ENCODE measurements around the gene SHISAL2B. TPM values are rescaled to one million over a fixed set of nuclear protein-coding genes. Genes with fewer than 3 reads are reported as not detected.
"Not testable (repeated sequence)": the region's sequence is repeated elsewhere in the genome, so short reads cannot be mapped to it uniquely, and the experiment has no call there.

Gene SHISAL2B
- total and polyA plus RNA-seq, 11 donors = not detected

DNA sequence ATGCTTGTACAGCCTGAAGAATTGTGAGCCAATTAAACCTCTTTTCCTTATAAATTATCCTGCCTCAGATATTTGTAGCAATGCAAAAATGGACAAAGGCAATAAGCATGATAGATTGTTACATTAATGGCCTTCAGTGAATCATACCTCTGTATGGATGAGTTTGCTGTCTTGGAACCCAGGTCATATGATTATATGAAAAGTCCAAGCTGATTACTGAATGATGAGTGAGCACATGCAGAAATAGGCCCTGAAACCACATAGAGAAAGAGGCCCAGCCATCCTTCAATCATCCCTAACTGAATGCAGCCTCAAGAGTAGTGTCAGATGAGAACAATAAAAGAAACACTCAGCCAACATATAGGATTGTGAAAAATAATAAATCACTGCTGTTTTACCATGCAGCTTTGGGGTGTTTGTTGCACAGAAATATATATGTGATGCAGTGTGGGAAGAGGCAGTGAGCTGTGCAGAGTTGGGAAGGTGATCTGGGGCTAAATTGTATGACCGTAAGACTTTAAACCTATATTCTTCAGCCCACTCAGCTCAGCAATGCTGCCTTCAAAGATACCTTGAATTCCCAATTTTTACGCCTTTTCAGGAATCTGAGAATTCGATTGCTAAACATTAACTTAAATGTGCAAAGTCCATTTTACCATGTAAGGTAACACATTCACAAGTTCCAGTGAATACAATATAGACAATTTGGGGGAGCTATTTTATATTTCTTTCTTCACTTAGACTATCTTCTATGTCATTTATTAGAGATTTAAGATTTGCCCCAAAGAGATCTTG is 36.3 kb upstream of the SHISAL2B start:
- WGBS, 4 donors = 90 to 93% (median 92%) methylated on average over 3 of the region's 3 CpGs
- ATAC-seq = no peak

DNA sequence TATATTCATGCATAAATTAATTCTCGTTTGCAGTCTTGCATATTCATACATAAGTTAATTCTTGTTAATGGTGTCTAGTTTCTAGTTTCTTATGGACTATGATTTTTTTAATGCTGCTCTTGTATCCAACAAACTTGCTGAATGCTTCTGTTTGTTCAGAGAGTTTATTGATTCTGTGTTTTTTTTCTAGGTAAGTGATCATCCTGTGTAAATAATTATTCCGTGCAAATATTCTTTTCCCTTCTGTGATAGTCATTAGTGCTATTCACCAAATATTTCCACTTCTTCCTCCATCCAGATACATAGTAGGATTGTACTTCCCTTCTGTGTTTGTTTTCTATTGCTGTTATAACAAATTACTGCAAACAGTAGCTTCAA is 35.8 kb upstream of the SHISAL2B start:
- 78 to 85% (median 80%) methylated on average over 2 of the region's 2 CpGs for WGBS, 4 donors
- Histone ChIP-seq H3K36me3 (no peaks in the 10 kb centered on the region), H3K27me3 (no peaks in the 10 kb centered on the region), H3K27ac (no peak overlapping the region), H3K4me1 (no peaks in the 10 kb centered on the region), H3K4me3 (no peak overlapping the region), H3K9me3 (peaks cover 0 to 9% (median 0%) of the 10 kb centered on the region in 12 donors)
- intact Hi-C loops (cut with DNase I) = no loop called here
- DNase-seq (no peak), ATAC-seq (no peak)
- TF ChIP-seq, protein P1, sequence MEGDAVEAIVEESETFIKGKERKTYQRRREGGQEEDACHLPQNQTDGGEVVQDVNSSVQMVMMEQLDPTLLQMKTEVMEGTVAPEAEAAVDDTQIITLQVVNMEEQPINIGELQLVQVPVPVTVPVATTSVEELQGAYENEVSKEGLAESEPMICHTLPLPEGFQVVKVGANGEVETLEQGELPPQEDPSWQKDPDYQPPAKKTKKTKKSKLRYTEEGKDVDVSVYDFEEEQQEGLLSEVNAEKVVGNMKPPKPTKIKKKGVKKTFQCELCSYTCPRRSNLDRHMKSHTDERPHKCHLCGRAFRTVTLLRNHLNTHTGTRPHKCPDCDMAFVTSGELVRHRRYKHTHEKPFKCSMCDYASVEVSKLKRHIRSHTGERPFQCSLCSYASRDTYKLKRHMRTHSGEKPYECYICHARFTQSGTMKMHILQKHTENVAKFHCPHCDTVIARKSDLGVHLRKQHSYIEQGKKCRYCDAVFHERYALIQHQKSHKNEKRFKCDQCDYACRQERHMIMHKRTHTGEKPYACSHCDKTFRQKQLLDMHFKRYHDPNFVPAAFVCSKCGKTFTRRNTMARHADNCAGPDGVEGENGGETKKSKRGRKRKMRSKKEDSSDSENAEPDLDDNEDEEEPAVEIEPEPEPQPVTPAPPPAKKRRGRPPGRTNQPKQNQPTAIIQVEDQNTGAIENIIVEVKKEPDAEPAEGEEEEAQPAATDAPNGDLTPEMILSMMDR (IDR thresholded peaks at IDR 0.05) = no peak
- no peak for TF ChIP-seq POLR2A (IDR thresholded peaks at IDR 0.05)

More for the DNA sequence above, 36.3 kb upstream of the SHISAL2B start:
- intact Hi-C loops (cut with DNase I) = no loop called here
- Histone ChIP-seq H3K4me1 (no peaks in the 10 kb centered on the region), H3K36me3 (no peaks in the 10 kb centered on the region), H3K27ac (no peak overlapping the region), H3K27me3 (no peaks in the 10 kb centered on the region), H3K9me3 (peaks cover 0 to 9% (median 0%) of the 10 kb centered on the region in 12 donors), H3K4me3 (no peak overlapping the region)
- DNase-seq = no peak
- TF ChIP-seq POLR2A (IDR thresholded peaks at IDR 0.05) = no peak
- TF ChIP-seq, protein P1 (IDR thresholded peaks at IDR 0.05) = no peak

DNA sequence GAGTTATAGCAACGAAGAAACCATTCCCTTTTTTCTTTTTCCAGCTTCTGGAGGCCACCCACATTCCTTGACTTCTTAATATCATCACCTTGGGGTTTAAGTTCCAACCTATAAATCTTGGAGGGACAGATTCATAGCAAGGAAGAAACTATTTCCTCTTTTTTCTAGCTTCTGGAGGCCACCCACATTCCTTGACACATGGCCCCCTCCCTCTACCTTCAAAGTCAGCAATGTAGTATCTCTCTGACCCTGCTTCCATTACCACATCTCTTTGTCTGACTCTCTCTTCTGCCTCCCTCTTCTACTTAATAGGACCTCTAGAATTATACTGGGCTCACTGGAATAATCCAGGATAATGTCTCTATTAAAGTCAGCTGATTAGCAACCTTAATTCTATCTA is 34.7 kb upstream of the SHISAL2B start:
- ATAC-seq (no peak), DNase-seq (no peak)
- H3K4me3 ChIP-seq = no peak overlapping the region
- 53 to 70% (median 64%) methylated on average over 1 of the region's 1 CpG for WGBS, 4 donors
- H3K4me1 ChIP-seq = no peaks in the 10 kb centered on the region
- H3K27ac ChIP-seq = no peak overlapping the region
- TF ChIP-seq POLR2A (IDR thresholded peaks at IDR 0.05) = no peak
- TF ChIP-seq, protein P1 (IDR thresholded peaks at IDR 0.05) = no peak
- H3K36me3 ChIP-seq = no peaks in the 10 kb centered on the region
- peaks cover 0 to 9% (median 0%) of the 10 kb centered on the region in 12 donors for H3K9me3 ChIP-seq
- intact Hi-C loops (cut with DNase I) = no loop called here
- H3K27me3 ChIP-seq = peaks cover 0 to under 1% (median 0%) of the 10 kb centered on the region in 9 donors

DNA sequence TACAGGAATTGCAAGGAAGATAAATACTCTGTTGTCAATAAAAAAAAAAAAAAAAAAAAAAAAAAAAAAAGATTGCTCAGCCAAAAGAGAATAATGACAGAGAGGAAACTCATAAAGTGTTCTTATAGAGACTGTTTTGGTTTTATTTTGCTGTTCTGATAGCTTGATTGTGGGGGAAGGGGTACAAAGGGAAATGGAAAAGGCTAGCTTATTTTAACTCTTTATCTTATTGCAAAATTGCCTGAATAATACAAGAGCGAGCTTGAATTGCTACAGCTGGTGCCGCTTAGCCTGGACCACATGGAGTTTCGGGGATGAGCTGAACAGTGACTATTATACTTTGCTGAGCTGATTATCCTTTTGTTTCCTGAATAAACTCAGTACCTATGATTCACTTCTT is 31.0 kb upstream of the SHISAL2B start:
- DNase-seq (no peak), ATAC-seq (no peak)
- TF ChIP-seq, protein P1 (IDR thresholded peaks at IDR 0.05) = no peak
- TF ChIP-seq POLR2A (IDR thresholded peaks at IDR 0.05) = no peak
- Histone ChIP-seq H3K4me1 (no peaks in the 10 kb centered on the region), H3K4me3 (no peak overlapping the region), H3K36me3 (no peaks in the 10 kb centered on the region), H3K9me3 (peaks cover 0 to 9% (median 0%) of the 10 kb centered on the region in 12 donors), H3K27ac (no peak overlapping the region), H3K27me3 (peaks cover 0 to 18% (median 3%) of the 10 kb centered on the region in 9 donors)
- intact Hi-C loops (cut with DNase I) = no loop called here
- 53 to 70% (median 57%) methylated on average over 3 of the region's 3 CpGs for WGBS, 4 donors

DNA sequence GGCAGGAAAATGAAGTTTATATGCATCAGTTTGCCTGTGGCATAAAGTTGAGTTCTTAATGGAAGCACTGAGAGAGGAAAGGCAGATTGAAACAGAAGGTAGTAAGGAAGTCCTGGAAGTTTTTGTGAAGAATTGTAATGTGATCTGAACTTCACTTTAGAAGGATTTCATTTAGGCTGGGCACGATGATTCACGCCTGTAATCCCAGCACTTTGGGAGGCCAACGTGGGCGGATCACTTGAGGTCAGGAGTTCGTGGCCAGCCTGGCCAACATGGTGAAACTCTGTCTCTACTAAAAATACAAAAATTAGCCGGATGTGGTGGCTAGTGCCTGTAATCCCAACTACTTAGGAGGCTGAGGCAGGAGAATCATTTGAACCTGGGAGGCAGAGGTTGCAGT is 27.1 kb upstream of the SHISAL2B start:
- WGBS, 4 donors = 68 to 76% (median 73%) methylated on average over 6 of the region's 6 CpGs
- ATAC-seq; intact Hi-C loops (cut with DNase I); H3K27ac ChIP-seq; DNase-seq; H3K36me3 ChIP-seq; H3K4me1 ChIP-seq; H3K4me3 ChIP-seq; H3K9me3 ChIP-seq: not testable (repeated sequence)
- H3K27me3 ChIP-seq = peaks cover 0 to 18% (median 5%) of the 10 kb centered on the region in 9 donors
